ENCODE data around the gene LRTM1. TPM values are rescaled to one million over a fixed set of nuclear protein-coding genes. Genes with fewer than 3 reads are reported as not detected.

The LRTM1 gene
- total and polyA plus RNA-seq, 12 donors: not detected

DNA sequence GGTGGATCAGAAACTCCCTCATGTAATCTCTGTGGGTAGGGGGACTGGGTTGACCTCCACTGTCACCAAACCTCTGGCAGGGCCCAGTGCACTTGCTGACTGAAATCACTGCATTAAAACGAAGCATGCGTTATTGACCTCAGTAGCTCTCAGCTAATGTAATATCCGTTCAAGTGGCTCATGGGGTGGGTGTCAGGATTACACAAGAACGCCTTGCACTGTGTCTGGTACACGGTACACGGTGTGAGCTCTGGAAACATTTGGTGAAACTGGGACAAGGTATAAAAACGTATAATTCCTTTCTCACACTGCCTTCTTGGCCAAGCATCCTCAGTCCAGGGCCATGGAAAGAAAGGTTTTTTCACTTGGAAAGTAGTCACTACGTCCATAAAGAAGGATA lies 11.9 kb downstream of the LRTM1 start:
- DNase-seq (no peak), ATAC-seq (no peak)
- WGBS, 2 donors: 80 to 81% methylated on average over 8 of the region's 8 CpGs
- TF ChIP-seq, protein P1, sequence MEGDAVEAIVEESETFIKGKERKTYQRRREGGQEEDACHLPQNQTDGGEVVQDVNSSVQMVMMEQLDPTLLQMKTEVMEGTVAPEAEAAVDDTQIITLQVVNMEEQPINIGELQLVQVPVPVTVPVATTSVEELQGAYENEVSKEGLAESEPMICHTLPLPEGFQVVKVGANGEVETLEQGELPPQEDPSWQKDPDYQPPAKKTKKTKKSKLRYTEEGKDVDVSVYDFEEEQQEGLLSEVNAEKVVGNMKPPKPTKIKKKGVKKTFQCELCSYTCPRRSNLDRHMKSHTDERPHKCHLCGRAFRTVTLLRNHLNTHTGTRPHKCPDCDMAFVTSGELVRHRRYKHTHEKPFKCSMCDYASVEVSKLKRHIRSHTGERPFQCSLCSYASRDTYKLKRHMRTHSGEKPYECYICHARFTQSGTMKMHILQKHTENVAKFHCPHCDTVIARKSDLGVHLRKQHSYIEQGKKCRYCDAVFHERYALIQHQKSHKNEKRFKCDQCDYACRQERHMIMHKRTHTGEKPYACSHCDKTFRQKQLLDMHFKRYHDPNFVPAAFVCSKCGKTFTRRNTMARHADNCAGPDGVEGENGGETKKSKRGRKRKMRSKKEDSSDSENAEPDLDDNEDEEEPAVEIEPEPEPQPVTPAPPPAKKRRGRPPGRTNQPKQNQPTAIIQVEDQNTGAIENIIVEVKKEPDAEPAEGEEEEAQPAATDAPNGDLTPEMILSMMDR (IDR thresholded peaks at IDR 0.05): no peak
- intact Hi-C loops (cut with DNase I): no loop called here
- Histone ChIP-seq H3K4me1 (peaks cover 0 to 4% (median 0%) of the 10 kb centered on the region in 9 donors), H3K27ac (no peak overlapping the region), H3K27me3 (no peaks in the 10 kb centered on the region), H3K4me3 (no peak overlapping the region), H3K9me3 (peaks cover 0 to 10% (median 0%) of the 10 kb centered on the region in 11 donors), H3K36me3 (no peaks in the 10 kb centered on the region)

DNA sequence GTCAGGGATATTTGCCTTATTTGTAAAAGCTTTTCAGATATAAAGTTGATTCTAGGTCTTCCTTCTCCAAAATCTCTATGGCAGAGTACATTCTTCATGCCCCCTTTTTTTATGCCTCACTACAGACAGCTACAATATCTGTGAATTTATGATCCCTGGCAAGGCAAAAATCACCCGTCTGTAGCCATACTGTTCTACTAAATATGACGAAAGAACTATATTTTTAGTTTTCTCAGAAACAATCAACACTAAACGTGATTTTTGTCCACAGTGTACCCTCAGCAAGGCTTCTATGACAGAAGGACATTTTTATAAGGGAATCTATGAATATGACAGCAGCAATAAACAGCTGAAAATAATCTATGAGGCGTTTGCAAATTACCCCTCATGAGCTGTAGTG lies 12.7 kb downstream of the LRTM1 start:
- 63 to 71% methylated on average over 4 of the region's 4 CpGs for WGBS, 2 donors
- Histone ChIP-seq H3K27me3 (no peaks in the 10 kb centered on the region), H3K4me3 (no peak overlapping the region), H3K4me1 (peaks cover 0 to 2% (median 0%) of the 10 kb centered on the region in 9 donors), H3K27ac (no peak overlapping the region), H3K36me3 (no peaks in the 10 kb centered on the region), H3K9me3 (peaks cover 0 to 10% (median 0%) of the 10 kb centered on the region in 11 donors)
- DNase-seq (no peak), ATAC-seq (no peak)
- TF ChIP-seq, protein P1 (IDR thresholded peaks at IDR 0.05): no peak
- intact Hi-C loops (cut with DNase I): no loop called here

- H3K36me3 ChIP-seq: no peaks in the 10 kb centered on the region
- TF ChIP-seq, protein P1 (IDR thresholded peaks at IDR 0.05): no peak
- H3K4me1 ChIP-seq: no peaks in the 10 kb centered on the region
- peaks cover 0 to 10% (median 0%) of the 10 kb centered on the region in 11 donors for H3K9me3 ChIP-seq
- WGBS, 2 donors: 38 to 45% methylated on average over 2 of the region's 2 CpGs
- no peak overlapping the region for H3K27ac ChIP-seq
- H3K27me3 ChIP-seq: no peaks in the 10 kb centered on the region
- H3K4me3 ChIP-seq: no peak overlapping the region
- ATAC-seq (no peak), DNase-seq (no peak)
- intact Hi-C loops (cut with DNase I): no loop called here
Observed at GRCh38 chr3:54914180-54914579, 13.7 kb downstream of the LRTM1 start.

GRCh38 chr3:54909191-54909590 lies 18.7 kb downstream of the LRTM1 start:
- ATAC-seq (no peak), DNase-seq (no peak)
- Histone ChIP-seq H3K27me3 (no peaks in the 10 kb centered on the region), H3K36me3 (no peaks in the 10 kb centered on the region), H3K4me3 (no peak overlapping the region), H3K9me3 (peaks cover 0 to 10% (median 0%) of the 10 kb centered on the region in 11 donors), H3K27ac (no peak overlapping the region), H3K4me1 (peaks cover 0 to 13% (median 0%) of the 10 kb centered on the region in 9 donors)
- intact Hi-C loops (cut with DNase I): no loop called here
- TF ChIP-seq, protein P1 (IDR thresholded peaks at IDR 0.05): no peak
- 83% methylated on average over 2 of the region's 2 CpGs for WGBS, 2 donors

Data from heart right ventricle (tissue), 16 donors.